H9 (cell line): Measurements from ENCODE around the gene ZNF878. TPM values are rescaled to one million over a fixed set of nuclear protein-coding genes. Genes with fewer than 3 reads are reported as not detected.

Source experiments
- DNase-seq: peaks from one replicate; pipeline ENCODE4 v3.0.0-alpha.2; 2017
- H2AFZ ChIP-seq: one replicate; pipeline ENCODE4 v1.6.1; 2013; ENCODE audit warnings: mild to moderate bottlenecking, low read length, control low read depth, moderate library complexity
- H2AK5ac ChIP-seq: 2 replicates; pipeline ENCODE4 v1.6.1; 2013; ENCODE audit warnings: low read length, control low read depth, mixed read lengths; ENCODE audit not compliant: insufficient read length
- H2BK120ac ChIP-seq: one replicate; pipeline ENCODE4 v1.6.1; 2013; ENCODE audit warnings: low read depth, mild to moderate bottlenecking, low read length, control low read depth, inconsistent platforms; ENCODE audit not compliant: poor library complexity, severe bottlenecking
- H2BK12ac ChIP-seq: 2 replicates; pipeline ENCODE4 v1.6.1; 2013; ENCODE audit warnings: low read length, control low read depth, mixed read lengths, low read depth; ENCODE audit not compliant: insufficient read length
- H2BK15ac ChIP-seq: 2 replicates; pipeline ENCODE4 v1.6.1; 2013; ENCODE audit warnings: low read depth, low read length, control low read depth
- H2BK20ac ChIP-seq: one replicate; pipeline ENCODE4 v1.6.1; 2013; ENCODE audit warnings: low read depth, mild to moderate bottlenecking, low read length, control low read depth, inconsistent platforms; ENCODE audit not compliant: poor library complexity, severe bottlenecking
- H2BK5ac ChIP-seq: 2 replicates; pipeline ENCODE4 v1.6.1; 2013; ENCODE audit warnings: low read length, control low read depth, mixed read lengths; ENCODE audit not compliant: insufficient read length
- H3K14ac ChIP-seq: 2 replicates; pipeline ENCODE4 v1.6.1; 2013; ENCODE audit warnings: low read length, control low read depth; ENCODE audit not compliant: insufficient read depth
- H3K18ac ChIP-seq: 2 replicates; pipeline ENCODE4 v1.6.1; 2013; ENCODE audit warnings: low read depth, mild to moderate bottlenecking, mixed read lengths, low read length, control low read depth; ENCODE audit not compliant: insufficient read length
- H3K23ac ChIP-seq: 2 replicates; pipeline ENCODE4 v1.6.1; 2013; ENCODE audit warnings: low read length, control low read depth, mixed read lengths, low read depth; ENCODE audit not compliant: insufficient read length
- H3K23me2 ChIP-seq: 2 replicates; pipeline ENCODE4 v1.6.1; 2013; ENCODE audit warnings: low read depth, mild to moderate bottlenecking, mixed read lengths, low read length, control low read depth; ENCODE audit not compliant: insufficient read length, poor library complexity, severe bottlenecking
- H3K27ac ChIP-seq: 2 replicates; pipeline ENCODE4 v1.5.1; 2013; ENCODE audit warnings: low read length, control low read depth, mixed read lengths, low read depth; ENCODE audit not compliant: insufficient read length
- H3K27me3 ChIP-seq: 2 replicates; pipeline ENCODE4 v1.6.1; 2013; ENCODE audit warnings: low read length, control low read depth, inconsistent platforms; ENCODE audit not compliant: insufficient read depth
- H3K4ac ChIP-seq: 2 replicates; pipeline ENCODE4 v1.6.1; 2013; ENCODE audit warnings: low read depth, mild to moderate bottlenecking, control low read depth, inconsistent platforms, low read length, moderate library complexity
- H3K4me1 ChIP-seq: 2 replicates; pipeline ENCODE4 v1.6.1; 2013; ENCODE audit warnings: low read length, control low read depth, inconsistent platforms; ENCODE audit not compliant: insufficient read depth
- H3K4me2 ChIP-seq: 2 replicates; pipeline ENCODE4 v1.6.1; 2013; ENCODE audit warnings: low read length, control low read depth, mixed read lengths; ENCODE audit not compliant: insufficient read length, insufficient read depth
- H3K56ac ChIP-seq: 2 replicates; pipeline ENCODE4 v1.6.1; 2013; ENCODE audit warnings: low read depth, mild to moderate bottlenecking, mixed read lengths, low read length, control low read depth; ENCODE audit not compliant: insufficient read length
- H3K79me1 ChIP-seq: 2 replicates; pipeline ENCODE4 v1.6.1; 2013; ENCODE audit warnings: low read depth, mild to moderate bottlenecking, moderate library complexity, low read length, control low read depth, inconsistent platforms; ENCODE audit not compliant: insufficient read depth, poor library complexity, severe bottlenecking
- H3K79me2 ChIP-seq: 2 replicates; pipeline ENCODE4 v1.6.1; 2013; ENCODE audit warnings: low read length, control low read depth, inconsistent platforms; ENCODE audit not compliant: insufficient read depth
- H3K9ac ChIP-seq: 2 replicates; pipeline ENCODE4 v1.6.1; 2013; ENCODE audit warnings: low read length, control low read depth, mixed read lengths; ENCODE audit not compliant: insufficient read length; ENCODE audit errors: extremely low read depth
- H3K9me3 ChIP-seq: one replicate; pipeline ENCODE4 v1.6.1; 2013; ENCODE audit warnings: low read depth, low read length, inconsistent platforms; ENCODE audit not compliant: control insufficient read depth
- H3T11ph ChIP-seq: one replicate; pipeline ENCODE4 v1.6.1; 2013; ENCODE audit warnings: mild to moderate bottlenecking, low read length, control low read depth, inconsistent platforms
- H4K20me1 ChIP-seq: one replicate; pipeline ENCODE4 v1.6.1; 2013; ENCODE audit not compliant: control insufficient read depth, insufficient read length, insufficient read depth
- H4K5ac ChIP-seq: 2 replicates; pipeline ENCODE4 v1.6.1; 2013; ENCODE audit warnings: low read depth, mild to moderate bottlenecking, mixed read lengths, low read length, control low read depth; ENCODE audit not compliant: insufficient read length
- H4K8ac ChIP-seq: replicated peaks from 2 replicates; pipeline ENCODE4 v1.6.1; 2013; ENCODE audit warnings: low read length, control low read depth, mixed read lengths, low read depth; ENCODE audit not compliant: insufficient read length
- H4K91ac ChIP-seq: 2 replicates; pipeline ENCODE4 v1.6.1; 2013; ENCODE audit warnings: low read depth, mild to moderate bottlenecking, moderate library complexity, mixed read lengths, low read length, control low read depth; ENCODE audit not compliant: insufficient read length
- H3K27ac Mint-ChIP-seq, 3 experiments: 2 replicates in 2 of 3; 3 replicates in 1 of 3; pipeline ENCODE4 v1.8.0; 2020 to 2021; ENCODE audit warnings: mixed read lengths in 3 of 3, mild to moderate bottlenecking in 1 of 3, moderate library complexity in 1 of 3
- H3K27me3 Mint-ChIP-seq: 2 replicates; pipeline ENCODE4 v1.8.0; 2021; ENCODE audit warnings: low read depth, mild to moderate bottlenecking, moderate library complexity, mixed read lengths
- H3K36me3 Mint-ChIP-seq, 3 experiments: 2 replicates in 2 of 3; 3 replicates in 1 of 3; pipeline ENCODE4 v1.8.0; 2020 to 2021; ENCODE audit warnings: low read depth in 3 of 3, mixed read lengths in 3 of 3; ENCODE audit not compliant: insufficient read depth in 1 of 3
- H3K4me1 Mint-ChIP-seq, 2 experiments: 2 replicates each; pipeline ENCODE4 v1.8.0; 2020; ENCODE audit warnings: mixed read lengths in 2 of 2
- H3K4me3 Mint-ChIP-seq, 2 experiments: 2 replicates in 1 of 2; 3 replicates in 1 of 2; pipeline ENCODE4 v1.8.0; 2020 to 2021; ENCODE audit warnings: mild to moderate bottlenecking in 2 of 2, mixed read lengths in 2 of 2, moderate library complexity in 1 of 2
- H3K9me3 Mint-ChIP-seq, 2 experiments: 2 replicates in 1 of 2; 3 replicates in 1 of 2; pipeline ENCODE4 v1.8.0; 2020; ENCODE audit warnings: mild to moderate bottlenecking in 2 of 2, mixed read lengths in 2 of 2, moderate library complexity in 1 of 2
- CTCF ChIP-seq: fragments of 200-600 bp; sonication (generic); conservative IDR thresholded peaks from 3 replicates; pipeline ENCODE4 v1.8.0; 2021; ENCODE audit warnings: antibody characterized with exemption, mild to moderate bottlenecking
- WGBS: extraction: QIAGEN DNeasy Blood & Tissue Kit; methylation state at CpG from one replicate; pipeline ENCODE4 v1.1.7; 2013; ENCODE audit warnings: missing lambda C conversion rate, low lambda C conversion rate, mixed read lengths; ENCODE audit not compliant: insufficient read length; ENCODE audit errors: extremely low coverage; 5-methylcytosine and 5-hydroxymethylcytosine counted together
- total RNA-seq: library from RNA; stranded (reverse); gene quantifications from 2 replicates; pipeline ENCODE4 v1.2.1, GENCODE V29; 2021

Gene ZNF878
- total RNA-seq, 1 experiment from 2014 or later: 5.4 TPM

- TF ChIP-seq CTCF: no peak
- Histone ChIP-seq H2BK120ac (no peak overlapping the region), H2BK5ac (no peak overlapping the region), H3K9me3 (peaks cover 56% of the 10 kb centered on the region), H2AK5ac (no peak overlapping the region), H2BK20ac (no peak overlapping the region), H3K4ac (no peak overlapping the region), H3K4me2 (no peak overlapping the region), H3K9ac (no peak overlapping the region), H3K79me1 (no peaks in the 10 kb centered on the region), H4K20me1 (no peaks in the 10 kb centered on the region), H2AFZ (no peak overlapping the region), H3T11ph (no peak overlapping the region), H3K23ac (no peak overlapping the region), H2BK15ac (no peak overlapping the region), H3K27me3 (no peaks in the 10 kb centered on the region), H4K5ac (no peak overlapping the region), H3K56ac (no peak overlapping the region), H3K4me1 (no peaks in the 10 kb centered on the region), H3K27ac (no peak overlapping the region), H3K14ac (no peak overlapping the region), H4K8ac (no peak overlapping the region), H3K79me2 (no peaks in the 10 kb centered on the region), H3K23me2 (no peaks in the 10 kb centered on the region), H2BK12ac (no peak overlapping the region), H3K18ac (no peak overlapping the region), H4K91ac (no peak overlapping the region)
- Mint-ChIP-seq H3K9me3 (peaks cover 83 to 87% of the 10 kb centered on the region in 2 experiments), H3K36me3 (peaks cover 80 to 83% (median 82%) of the 10 kb centered on the region in 3 experiments), H3K27ac (no peak overlapping the region), H3K27me3 (no peaks in the 10 kb centered on the region; the same call in 1 of the 2 replicates), H3K4me3 (no peak overlapping the region), H3K4me1 (no peaks in the 10 kb centered on the region)
- DNase-seq: no peak
- WGBS: no CpG with 5 or more reads among the region's 2 CpGs
Measured at GRCh38 chr19:12015753-12016116, 37.0 kb downstream of the ZNF878 start.
